NCI-H1436 (cell line): ENCODE data around the gene KCTD16.

Experiments used
- DNase-seq: peaks from one replicate; lab custom pipeline; 2025; lab: John Stamatoyannopoulos, UW

The KCTD16 gene

DNA sequence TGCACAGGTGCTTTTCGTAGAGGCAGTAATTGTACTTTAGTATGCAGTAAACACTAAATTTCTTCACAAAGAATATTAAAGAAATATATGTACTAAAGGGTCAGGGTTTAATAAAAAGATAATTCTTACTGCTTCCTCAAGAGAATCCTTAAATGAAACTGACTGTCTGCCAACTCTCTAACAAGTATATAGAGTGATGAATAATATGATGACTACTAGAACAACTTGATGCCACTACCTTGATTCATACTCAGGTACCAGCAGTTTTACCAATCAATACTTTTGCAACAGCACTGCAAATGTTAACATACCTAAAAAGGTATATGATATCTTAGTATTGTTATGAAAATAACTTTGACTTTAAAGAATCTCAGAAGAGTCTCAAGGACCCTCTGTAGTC, 4.0 kb upstream of the KCTD16 start:
- no peak for DNase-seq

DNA sequence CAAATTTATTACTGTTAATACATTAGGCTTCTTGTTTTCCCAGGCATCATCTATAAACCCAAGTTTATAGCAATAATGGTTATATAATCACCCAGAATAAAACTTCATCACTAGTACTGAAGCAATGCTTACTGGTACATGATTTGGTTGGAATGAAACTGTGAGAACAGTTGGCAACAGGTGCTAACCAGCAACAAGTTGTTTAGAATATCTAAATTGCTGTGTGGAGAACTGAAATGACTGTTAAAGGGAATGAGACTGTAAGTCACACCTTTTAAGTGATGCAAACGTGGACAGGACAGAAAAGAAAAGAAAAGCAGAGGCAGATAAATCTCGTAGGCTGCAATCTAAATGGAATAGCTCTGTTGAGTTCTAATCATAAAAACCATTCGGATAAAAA, 2.7 kb upstream of the KCTD16 start:
- DNase-seq, result no peak

DNA sequence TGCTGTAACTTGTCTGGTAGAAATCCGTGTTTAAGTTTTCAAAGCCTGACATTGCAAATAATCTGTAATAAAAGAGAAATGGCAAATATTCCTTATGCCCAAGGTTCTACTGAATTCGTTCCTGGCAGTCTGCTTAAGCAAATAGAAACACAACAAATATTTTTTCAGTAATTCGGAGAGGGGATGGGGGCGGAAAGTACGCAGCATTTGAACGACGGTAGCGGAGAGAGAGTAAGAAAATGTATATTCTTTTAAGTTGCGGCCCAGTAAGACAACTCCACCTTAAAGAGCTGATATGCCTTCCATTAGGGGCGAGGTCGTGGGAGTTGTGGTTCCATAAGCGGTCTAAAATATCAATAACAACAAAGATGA, 783 bp upstream of the KCTD16 start:
- DNase-seq, result no peak

DNA sequence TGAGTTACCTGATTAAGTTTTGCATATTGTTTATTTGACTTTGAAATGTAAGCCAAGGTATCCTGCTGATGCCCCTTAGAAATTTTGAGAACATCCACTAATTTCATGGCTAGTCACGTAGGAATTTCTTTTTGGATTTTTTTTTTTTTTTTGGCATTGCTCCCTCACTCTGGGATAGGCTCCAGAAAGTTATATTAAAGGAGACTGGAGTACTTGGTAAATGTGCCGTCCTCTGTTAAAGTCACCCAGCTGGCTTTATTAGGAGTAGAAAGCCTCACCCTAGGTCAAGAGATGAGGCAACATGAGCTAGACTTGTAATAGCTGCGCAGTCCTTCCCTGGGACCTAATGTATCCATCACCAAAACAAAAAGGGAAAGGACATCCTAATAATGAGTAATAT, 3.1 kb downstream of the KCTD16 start:
- DNase-seq, result no peak

DNA sequence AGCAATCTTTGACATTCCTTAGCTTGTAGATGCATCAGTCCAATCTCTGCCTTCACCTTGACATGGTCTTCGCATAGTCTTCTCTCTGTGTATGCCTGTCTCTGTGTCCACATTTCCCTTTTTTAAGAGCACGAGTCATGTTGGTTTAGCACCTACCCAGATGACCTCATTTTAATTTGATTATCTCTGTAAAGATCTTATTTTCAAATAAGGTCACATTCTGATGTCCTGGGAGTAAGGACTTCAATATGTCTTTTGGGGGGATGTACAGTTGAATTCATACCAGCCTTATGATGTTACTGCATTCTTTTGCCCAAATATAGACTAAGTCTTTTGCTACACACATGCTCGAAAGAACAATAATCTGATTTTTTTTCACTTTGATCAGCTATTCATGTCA, 6.9 kb downstream of the KCTD16 start:
- no peak for DNase-seq

DNA sequence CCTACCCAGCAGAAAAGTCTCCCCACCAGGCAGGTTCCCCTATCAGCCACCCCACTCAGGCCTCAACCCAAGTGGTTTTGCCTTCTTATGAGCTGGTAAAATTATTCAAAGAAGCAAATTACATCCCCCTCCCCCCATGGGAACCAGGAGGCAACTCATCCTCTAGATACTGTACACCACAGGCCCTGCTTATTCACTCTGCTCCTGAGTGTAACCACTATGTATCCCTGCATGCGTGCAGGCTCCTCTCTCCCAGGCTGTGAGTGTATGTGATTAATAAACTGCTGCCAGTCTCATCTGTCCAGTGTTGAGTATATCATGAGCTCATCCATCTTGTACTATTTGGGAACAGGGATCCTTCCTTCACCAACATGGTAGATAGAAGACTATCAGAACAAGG, 8.6 kb downstream of the KCTD16 start:
- no peak for DNase-seq

DNA sequence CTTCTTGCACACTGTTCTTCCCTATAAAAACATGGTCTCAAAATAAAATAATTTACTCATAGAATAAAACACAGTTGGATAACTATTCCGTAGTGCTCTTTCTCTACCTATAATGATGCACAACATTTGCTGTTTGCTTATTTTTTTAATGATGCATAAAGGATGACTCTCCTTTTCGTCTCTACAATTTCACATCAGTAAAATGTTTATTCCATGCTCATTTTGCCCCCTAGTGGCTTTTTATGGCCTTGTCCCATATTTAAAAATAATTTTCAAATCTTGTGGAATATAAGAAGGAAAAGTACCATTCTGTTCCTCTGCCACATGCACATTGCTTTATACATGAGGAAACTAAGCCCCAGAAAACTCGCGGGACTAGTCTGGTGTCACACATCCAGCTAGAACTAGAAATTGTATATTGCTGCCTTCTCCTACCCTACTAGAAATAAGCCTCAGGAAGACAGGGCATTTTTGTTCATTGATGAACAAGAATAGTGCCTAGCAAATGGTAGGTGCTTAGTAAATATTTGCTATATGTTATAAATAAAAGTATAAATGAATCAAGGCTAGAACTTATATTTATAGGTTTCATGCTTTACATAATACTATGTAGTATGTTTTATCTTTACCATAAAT, 12.7 kb downstream of the KCTD16 start:
- DNase-seq, result peak; percentile 10

DNA sequence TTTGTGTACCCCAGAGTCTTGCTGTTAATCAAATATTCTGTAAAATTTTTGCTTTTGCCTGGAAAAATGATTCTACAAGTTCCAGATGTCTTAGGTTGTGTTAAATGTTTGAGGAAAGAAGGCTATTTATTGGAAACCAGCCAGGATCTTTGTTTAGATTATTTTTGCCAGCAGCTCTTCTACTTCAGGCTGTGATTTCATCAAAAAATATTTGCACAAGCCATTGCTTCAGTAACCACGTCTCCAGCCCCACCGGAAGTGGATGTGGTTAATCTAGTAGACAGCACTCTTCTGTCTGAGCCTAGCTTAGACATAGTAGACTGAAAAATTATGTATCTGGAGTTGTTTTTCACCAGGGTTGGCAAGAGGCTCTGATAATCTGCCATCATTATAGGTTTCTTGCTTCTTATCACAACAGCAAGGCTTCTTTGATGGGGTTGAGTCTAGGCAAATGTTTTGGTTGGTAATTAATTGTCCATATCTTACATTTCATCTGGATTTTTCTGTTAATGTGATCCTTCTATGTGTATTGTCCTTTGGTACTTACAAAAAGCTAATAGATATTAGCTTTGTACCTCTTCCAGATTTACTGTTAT, 17.1 kb downstream of the KCTD16 start:
- DNase-seq, result no peak

DNA sequence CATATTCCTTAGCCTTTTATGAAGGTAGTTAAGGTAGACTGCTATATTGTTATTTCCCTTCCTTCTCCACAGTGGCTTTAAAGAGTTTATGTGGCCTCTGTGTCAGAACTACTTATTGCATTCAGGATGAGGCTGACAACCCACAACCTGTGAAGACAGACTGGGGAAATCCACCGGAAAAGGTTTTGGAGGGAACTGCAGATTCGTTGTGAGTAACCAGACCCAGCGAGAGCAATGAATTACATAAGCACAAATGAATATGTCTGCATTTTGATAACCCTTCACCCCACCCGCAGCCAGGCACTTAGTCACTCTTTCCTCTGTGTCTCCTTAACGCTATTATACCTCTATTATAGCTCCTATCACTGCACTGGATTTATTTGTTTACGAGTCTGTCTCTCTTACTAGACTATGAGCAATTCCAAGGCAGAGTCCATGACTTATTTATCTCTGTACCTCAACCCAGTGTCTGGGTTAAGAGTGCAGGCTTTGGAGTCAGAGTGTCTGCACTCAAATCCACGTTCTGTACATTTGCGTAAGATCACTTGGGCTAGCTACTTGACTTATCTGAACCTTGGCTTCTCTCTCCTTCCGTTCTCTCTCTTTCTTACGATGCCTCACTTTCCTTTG, 19.2 kb downstream of the KCTD16 start:
- no peak for DNase-seq

DNA sequence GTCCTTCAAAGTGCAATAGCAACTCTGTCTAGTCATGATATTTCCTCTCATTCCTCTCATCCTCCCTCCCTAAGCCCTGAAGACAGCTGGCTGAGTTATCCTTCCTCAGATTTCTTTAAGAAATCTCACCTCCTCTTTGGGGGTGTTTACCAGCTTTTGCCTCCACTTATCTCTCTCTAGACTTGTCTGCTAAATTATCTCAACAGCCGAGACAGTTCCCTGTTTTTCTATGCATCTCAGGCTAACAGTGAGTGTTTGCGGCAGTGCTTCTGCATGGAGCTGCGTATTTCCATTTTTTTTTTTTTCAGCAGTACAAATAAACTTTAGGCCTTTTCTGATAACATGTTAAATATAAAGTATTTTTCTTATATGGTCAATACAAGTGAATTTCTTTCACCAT, 20.9 kb downstream of the KCTD16 start:
- DNase-seq, result no peak

DNA sequence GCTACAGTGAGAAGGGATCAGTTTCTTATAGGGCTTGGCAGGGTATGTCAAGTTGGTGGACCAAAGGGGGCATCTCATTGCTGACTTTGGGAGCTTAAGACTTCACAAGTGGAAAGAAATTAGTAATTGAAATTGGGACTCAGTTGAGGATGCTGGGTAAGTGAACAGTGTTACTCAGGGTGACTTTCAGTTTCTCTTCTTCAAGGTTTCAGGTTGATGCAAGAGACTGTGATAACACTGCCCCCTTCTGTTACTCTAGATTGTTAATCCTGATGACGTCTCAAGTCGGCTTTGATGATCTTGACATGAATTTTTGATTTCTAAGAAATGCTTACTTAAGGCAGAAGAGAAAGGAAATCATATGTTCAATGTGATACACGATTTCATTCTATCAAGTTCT, 21.3 kb downstream of the KCTD16 start:
- peak; percentile 59 for DNase-seq

DNA sequence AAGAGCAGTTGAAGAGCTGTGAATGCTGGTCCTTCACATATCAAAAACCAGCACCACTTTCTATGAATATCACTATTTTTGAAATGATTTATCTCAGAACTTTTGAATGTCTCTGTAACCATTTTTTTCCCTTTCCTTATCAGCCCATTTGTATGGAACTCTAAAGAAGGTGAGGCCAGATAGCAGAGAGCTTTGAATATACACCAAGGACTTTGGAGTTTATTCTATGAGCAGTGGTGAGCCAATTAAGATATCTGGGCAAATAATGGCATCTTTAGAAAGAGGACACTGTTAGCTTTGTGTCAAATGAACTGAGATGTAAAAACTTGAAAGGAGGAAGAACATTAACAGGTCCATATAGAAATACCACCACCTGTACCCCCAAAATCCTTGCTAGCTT, 22.0 kb downstream of the KCTD16 start:
- DNase-seq, result no peak

DNA sequence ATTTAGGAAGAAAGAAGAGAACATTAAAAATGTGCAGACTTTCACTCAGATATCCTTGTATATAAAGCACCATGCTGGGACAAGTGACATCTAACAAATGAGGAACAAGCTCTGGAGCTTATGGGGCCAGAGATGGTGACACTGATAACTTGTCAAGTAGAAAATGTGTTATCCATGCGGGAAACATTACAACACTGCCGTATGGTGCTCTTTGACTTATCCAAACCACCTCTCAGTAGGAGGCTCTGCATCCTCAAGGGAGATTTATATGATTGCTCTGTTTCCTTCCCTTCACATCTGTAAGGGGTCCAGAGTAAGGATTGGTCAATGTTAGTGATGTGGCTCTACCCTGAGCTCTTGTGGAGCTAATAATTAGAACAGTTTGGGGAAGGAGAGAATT, 23.5 kb downstream of the KCTD16 start:
- no peak for DNase-seq

DNA sequence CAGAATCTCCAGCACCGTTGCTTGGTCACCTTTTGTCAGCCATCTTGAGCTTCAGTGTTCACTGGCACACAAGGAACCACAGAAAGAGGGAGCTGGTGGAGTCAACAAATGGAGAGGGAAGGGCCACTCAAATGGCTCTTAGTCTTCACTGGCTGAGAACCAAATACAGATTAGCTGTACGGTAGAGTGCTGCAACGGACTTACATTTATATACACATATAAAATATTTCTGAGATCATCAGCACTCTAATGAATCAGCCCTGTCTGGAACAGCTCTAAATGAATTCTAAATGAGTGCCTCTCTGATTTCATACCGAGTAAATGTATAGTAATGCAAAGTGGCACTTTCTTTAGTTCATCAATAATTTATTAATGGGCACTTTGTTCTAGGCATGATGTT, 24.8 kb downstream of the KCTD16 start:
- DNase-seq, result no peak

DNA sequence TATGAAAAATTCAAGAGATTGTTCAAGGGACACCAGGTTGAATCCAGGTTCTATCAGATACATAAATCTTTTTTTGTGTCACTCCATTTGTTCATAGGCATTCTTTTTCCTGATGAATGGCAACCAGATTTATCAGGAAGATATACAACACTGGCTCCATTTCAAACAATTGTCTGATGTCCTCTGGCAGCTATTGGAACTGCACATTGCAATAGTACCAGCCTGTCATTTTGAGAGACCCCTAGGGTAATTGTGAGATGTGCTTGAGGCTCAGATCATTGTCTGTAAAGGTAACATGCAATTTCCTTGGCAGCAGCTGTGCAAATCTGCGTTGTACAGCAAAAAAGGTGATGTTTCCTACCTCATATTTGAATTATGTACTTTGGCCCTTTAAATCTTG, 25.9 kb downstream of the KCTD16 start:
- DNase-seq, result peak; percentile 16

DNA sequence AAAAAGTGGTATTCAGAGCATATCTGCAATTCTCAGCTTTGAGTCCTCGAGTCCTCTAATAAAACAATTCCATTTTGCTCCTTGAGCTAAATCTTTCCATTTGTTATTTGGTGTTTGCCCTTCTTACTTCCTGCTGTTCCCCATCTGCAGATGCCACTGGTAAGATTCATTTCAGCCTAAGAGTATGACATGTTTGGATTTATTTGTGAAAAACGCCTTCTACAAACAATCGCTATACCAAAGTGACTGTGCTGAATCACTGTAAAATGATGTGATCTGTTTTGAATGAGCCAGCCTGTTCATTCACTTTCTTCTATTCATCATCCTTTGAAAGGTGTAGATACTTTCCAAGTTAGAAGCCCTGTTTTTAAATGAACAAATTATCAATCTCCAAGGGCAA, 27.7 kb downstream of the KCTD16 start:
- peak; percentile 50 for DNase-seq

DNA sequence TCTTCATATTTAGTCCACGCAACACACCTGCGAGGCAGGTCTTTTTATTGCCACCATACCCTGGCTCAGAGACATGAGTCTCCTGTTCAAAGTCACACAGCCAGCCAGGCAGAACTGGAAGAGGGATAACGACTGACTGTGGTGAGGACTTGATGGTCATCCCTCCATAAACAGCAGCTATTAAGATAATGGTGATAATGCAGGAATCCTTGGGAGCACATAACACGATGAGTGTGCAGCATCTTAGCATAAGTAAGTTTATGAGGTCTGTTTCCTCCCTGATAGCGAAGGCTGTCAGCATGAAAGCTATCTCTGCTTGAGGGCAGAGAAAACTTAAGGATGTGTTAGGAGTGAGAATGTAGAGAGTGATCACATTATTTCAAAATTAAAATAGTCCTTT, 30.9 kb downstream of the KCTD16 start:
- DNase-seq, result no peak

DNA sequence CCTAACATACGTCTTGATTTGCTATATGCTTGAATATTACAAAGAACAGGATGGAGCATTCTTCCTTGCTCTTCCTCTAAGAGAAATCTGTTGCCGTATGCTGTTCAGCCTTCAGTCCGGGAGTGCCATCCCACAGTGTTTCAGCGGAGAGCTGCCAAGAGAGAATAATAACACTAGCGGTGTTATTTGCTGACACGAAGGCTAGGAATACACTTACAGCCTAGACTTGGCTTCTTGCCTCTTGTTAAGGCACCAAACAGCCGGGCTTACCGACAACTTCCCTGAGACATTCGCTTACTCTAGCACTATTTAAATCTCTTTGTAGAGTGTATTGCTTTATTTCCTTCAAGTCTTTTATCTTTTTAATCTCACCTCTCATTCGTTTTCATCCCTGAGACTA, 31.4 kb downstream of the KCTD16 start:
- DNase-seq, result no peak

DNA sequence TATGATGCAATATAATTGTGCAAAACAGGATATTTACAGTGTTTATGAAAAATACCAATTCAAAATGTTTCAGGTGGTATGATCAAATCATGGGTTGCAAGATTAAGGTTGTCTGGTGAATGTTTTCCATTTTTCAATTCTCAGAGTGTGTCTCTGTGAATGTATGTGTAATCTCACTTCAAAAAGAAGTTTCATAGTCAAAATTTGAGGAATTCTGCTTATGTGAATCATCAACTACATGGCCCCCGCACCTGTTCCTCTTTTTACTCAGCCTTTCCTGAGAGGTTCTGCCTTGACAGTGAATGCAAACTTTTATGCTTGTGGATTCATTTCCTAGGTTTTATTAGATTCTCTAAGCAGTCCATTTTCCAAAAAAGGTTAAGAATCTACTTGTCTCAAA, 32.1 kb downstream of the KCTD16 start:
- no peak for DNase-seq

DNA sequence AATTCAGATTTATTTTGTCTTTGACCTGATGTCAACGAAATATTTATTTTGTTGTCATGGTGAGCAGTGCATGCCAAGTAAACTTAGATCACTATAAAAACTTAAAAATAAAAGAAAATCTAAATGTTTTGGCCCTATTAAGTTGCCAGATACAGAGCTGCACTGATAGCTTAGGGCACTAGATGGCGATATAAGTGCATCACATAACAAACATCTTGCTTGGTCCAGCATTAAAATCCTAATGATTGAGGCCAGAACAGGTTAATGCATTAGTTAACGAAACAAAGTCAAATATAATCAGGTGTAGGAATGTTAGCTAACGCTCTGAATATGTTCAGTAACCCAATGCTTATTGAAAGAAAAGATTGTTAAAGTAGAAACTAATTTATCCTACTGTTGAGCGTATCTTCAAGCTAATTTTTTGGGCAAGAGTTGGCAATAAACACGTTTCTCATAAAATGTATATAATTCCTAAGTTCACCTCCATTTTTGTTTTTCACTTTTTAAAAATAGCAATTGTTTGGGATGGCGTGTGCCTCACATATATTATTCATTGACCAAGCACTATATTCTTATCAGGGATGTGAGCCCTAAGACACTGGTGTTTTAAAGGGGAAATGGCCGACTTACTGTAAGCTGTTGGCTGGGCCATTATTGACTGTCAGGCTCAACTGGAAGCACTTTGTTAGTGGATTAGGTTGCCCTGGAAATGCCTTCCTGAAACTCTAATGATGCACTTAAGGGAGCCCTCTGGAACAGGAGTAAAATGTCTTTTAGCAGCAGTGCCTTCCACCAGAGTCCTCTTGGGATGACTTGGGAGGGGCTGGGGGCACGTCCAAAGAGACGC, 33.3 kb downstream of the KCTD16 start:
- DNase-seq, result peak; percentile 51

DNA sequence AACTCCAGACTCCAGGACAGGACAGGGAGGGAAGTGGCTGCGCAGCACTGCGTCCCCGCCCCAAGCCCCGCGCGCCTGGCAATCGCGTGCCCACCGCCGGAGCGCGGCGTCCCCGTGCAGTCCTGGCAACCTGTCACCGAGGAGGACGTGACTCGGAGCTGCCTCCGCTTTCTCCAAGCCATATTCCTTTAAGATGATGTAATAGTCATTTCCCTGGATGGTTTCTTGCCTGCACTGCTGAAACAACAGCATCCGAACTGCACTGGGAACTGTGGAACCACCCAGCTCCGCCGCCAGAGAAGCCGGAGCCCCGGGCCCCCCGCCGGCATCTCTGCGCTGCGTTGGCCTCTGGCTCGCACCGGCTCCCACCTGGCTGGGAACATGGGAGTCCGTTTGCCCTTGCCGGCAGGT, 34.5 kb downstream of the KCTD16 start:
- no peak for DNase-seq

DNA sequence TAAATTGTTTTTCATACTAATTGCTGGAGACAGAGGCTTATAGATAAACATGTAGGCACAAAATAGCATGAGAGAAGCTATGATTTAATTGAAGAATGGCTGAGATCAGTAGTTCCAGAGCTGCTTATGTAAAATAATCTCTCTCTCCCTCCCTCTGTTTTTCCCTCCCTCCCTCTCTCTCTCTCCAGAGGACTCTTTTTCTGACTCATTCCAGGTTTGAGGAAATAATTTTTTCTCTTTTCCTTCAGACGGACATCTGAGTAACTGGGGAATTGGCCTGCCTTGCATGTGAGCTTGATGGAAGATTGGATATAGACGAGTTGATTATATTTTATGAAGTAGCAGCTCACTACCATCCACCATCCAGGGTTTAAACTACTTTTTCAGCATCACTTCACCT, 35.5 kb downstream of the KCTD16 start:
- no peak for DNase-seq

DNA sequence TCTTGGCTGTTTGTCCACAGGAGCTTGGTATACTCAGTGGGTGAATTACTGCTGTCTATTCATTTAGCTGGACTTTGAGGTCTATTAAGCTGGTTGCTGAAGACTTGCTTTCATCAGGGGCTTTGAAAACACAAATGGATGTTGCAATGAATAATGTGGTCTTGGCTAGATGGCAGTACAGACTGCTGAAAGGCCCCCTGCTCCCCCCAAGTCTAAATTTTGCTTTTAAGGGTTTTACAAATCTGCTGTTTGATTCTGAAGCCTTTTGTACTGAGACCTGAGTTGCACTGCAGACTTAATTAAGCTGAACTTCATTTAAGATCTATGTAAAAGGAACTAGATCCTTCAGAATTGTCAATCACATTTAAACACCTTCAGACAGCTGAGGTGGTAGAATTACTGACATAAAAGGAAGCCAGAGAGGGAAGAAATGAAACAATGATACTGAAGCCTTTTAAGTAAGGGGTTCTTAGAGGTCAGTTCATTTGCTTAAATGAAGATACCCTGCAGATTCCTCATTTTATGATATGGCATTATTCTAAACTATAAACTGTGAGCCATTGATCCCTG, 37.3 kb downstream of the KCTD16 start:
- DNase-seq, result no peak
